ENCODE data around the gene TMIGD2.
"Not testable (repeated sequence)": the region's sequence is repeated elsewhere in the genome, so short reads cannot be mapped to it uniquely, and the experiment has no call there.

Gene TMIGD2, protein sequence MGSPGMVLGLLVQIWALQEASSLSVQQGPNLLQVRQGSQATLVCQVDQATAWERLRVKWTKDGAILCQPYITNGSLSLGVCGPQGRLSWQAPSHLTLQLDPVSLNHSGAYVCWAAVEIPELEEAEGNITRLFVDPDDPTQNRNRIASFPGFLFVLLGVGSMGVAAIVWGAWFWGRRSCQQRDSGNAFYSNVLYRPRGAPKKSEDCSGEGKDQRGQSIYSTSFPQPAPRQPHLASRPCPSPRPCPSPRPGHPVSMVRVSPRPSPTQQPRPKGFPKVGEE

DNA sequence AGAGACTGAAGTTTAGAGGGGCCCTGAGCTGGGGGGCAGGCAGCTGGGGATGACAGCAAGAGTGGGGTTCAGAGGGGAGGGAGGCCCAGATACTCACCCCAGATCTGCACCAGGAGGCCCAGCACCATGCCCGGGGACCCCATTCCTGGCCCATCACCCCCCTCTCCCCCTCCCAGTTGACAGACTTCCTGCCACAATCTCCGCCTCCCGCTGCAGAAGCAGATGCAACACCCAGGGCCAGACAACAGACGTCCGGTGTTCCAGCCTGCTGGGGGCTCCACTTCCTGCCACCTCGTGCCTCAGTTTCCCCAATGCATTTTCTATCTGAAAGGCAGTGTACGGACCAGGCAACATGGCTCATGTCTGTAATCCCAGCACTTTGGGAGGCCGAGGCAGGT is at the start of gene TMIGD2:
Gene TMIGD2 (minus strand): TSS at position 147 of the 398 bp plus-strand sequence. CDS start 4 bp downstream, at position 143.
- Histone ChIP-seq H3K4me1 (ENCODE audit: control insufficient read depth, insufficient read depth, low read length) (peaks cover 5% of the 10 kb centered on the region; the same call in 1 of the 2 replicates), H3K27me3 (ENCODE audit: control insufficient read depth, insufficient read depth, low read length) (no peaks in the 10 kb centered on the region), H3K27ac (ENCODE audit: low read depth, low read length) (peak within 1 kb of the TSS; percentile 22), H3K9ac (ENCODE audit: low read depth, low read length) (no peak within 1 kb of the TSS), H3K9me3 (ENCODE audit: control insufficient read depth, insufficient read depth, low read length) (no peaks in the 10 kb centered on the region), H3K36me3 (ENCODE audit: control insufficient read depth, insufficient read depth, low read length) (peaks cover 9% of the 10 kb centered on the region), H3K4me3 (ENCODE audit: low read depth, low read length) (no peak within 1 kb of the TSS)

DNA sequence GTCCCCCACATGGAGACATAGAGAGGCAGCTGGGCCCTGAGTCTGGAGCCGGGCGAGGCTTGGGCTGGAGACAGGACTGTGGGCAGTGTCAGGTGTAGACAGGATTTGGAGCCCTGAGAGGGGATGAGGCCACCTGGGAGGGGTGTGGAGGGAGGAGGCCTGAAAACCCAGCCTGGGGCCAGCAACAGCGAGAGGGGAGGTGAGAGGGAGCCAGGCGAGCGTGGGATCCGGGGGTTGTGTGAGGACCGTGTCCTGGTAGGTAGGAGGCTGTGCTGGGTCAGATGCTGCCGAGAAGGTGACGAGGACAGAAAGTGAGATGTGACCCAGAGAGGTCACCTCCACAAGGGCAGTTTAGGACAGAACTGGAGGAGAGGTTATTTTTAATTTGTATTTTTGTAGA is 48.5 kb upstream of the TMIGD2 start:
- H3K9ac ChIP-seq (ENCODE audit: low read depth, low read length): no peak overlapping the region

DNA sequence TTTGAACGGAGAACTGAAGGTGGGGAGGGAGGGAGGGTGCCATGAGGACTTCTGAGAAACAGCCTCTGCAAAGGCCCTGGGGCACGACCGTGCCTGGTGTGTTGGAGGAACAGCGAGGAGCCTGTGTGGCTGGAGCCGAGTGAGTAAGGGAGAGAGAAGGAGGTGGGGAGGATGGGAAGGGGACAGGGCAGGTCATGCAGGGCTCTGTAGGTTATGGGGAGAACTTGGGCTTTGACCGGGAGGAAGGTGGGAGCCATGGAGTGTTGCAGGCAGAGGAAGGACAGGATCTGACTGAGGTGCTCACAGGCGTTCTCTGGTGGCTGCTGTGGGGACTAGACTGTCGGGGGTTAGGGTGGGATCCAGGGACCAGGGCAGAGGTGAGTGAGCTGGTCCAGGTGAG is 47.9 kb upstream of the TMIGD2 start:
- H3K4me1 ChIP-seq (ENCODE audit: control insufficient read depth, insufficient read depth, low read length): no peaks in the 10 kb centered on the region
- no peaks in the 10 kb centered on the region for H3K27me3 ChIP-seq (ENCODE audit: control insufficient read depth, insufficient read depth, low read length)
- peaks cover 43% of the 10 kb centered on the region for H3K36me3 ChIP-seq (ENCODE audit: control insufficient read depth, insufficient read depth, low read length)
- H3K9ac ChIP-seq (ENCODE audit: low read depth, low read length): no peak overlapping the region
- no peaks in the 10 kb centered on the region for H3K9me3 ChIP-seq (ENCODE audit: control insufficient read depth, insufficient read depth, low read length)
- no peak overlapping the region for H3K4me3 ChIP-seq (ENCODE audit: low read depth, low read length)
- H3K27ac ChIP-seq (ENCODE audit: low read depth, low read length): no peak overlapping the region

More for the DNA sequence above, 48.5 kb upstream of the TMIGD2 start:
- no peaks in the 10 kb centered on the region for H3K27me3 ChIP-seq (ENCODE audit: control insufficient read depth, insufficient read depth, low read length)
- H3K4me3 ChIP-seq (ENCODE audit: low read depth, low read length): no peak overlapping the region
- H3K4me1 ChIP-seq (ENCODE audit: control insufficient read depth, insufficient read depth, low read length): no peaks in the 10 kb centered on the region
- H3K27ac ChIP-seq (ENCODE audit: low read depth, low read length): no peak overlapping the region
- peaks cover 39% of the 10 kb centered on the region for H3K36me3 ChIP-seq (ENCODE audit: control insufficient read depth, insufficient read depth, low read length)
- H3K9me3 ChIP-seq (ENCODE audit: control insufficient read depth, insufficient read depth, low read length): no peaks in the 10 kb centered on the region

DNA sequence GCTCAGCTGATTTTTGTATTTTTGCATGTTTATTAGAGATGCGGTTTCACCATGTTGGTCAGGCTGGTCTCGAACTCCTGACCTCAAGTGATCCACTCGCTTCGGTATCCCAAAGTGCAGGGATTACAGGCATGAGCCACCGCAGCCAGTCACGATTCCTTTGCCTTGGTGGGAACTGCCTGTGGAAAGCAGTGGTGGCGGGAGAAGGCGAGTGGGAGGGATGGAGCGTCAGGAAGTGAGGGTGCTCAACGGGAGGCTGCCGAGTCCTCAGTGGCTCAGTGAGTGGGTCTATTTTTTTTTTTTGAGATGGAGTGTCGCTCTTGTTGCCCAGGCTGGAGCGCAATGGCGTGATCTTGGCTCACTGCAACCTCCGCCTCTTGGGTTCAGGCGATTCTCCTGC is 47.0 kb upstream of the TMIGD2 start:
- not testable (repeated sequence) for H3K27me3 ChIP-seq (ENCODE audit: control insufficient read depth, insufficient read depth, low read length); H3K4me1 ChIP-seq (ENCODE audit: control insufficient read depth, insufficient read depth, low read length); H3K9me3 ChIP-seq (ENCODE audit: control insufficient read depth, insufficient read depth, low read length); H3K27ac ChIP-seq (ENCODE audit: low read depth, low read length); H3K4me3 ChIP-seq (ENCODE audit: low read depth, low read length); H3K9ac ChIP-seq (ENCODE audit: low read depth, low read length)
- peaks cover 40% of the 10 kb centered on the region for H3K36me3 ChIP-seq (ENCODE audit: control insufficient read depth, insufficient read depth, low read length)

DNA sequence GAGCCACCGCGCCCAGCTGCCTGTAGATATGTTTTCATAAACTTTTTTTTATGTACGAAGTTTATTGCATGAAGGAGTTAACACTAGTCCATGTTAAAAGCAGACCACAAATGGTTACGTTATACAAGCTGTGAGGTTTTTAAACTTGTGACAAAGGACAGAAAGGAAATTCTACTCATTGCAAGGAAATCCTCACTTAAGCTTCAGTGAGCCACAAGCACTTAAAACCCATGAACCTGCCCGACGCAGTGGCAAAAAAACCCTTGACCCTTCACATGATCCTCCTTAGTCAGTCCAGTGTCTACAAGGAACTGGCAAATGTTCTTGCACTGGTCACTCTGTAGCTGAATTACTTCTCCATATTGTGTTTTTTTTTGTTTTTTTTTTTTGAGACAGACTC is 45.3 kb upstream of the TMIGD2 start:
- no peaks in the 10 kb centered on the region for H3K4me1 ChIP-seq (ENCODE audit: control insufficient read depth, insufficient read depth, low read length)
- peaks cover 31% of the 10 kb centered on the region for H3K36me3 ChIP-seq (ENCODE audit: control insufficient read depth, insufficient read depth, low read length)
- no peak overlapping the region for H3K4me3 ChIP-seq (ENCODE audit: low read depth, low read length)
- H3K27ac ChIP-seq (ENCODE audit: low read depth, low read length): no peak overlapping the region
- H3K27me3 ChIP-seq (ENCODE audit: control insufficient read depth, insufficient read depth, low read length): no peaks in the 10 kb centered on the region
- no peak overlapping the region for H3K9ac ChIP-seq (ENCODE audit: low read depth, low read length)
- no peaks in the 10 kb centered on the region for H3K9me3 ChIP-seq (ENCODE audit: control insufficient read depth, insufficient read depth, low read length)

DNA sequence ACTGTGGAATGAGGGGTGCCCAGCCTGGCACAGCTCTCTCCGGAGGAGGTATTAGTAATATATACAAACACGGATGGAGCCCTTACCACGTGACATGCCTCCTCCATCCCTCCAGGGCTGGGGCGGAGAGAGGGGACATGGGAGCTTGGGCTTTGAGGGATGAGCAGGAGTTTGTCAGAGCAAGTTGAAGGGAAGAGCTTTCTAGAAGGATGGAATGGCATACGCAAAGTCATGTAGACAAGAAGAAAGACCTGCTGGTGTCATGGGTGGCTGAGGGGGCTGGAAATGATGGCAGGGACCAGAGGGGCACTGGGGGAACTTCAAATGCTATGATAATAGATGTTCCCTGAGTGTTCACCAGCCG is 43.8 kb upstream of the TMIGD2 start:
- H3K4me1 ChIP-seq (ENCODE audit: control insufficient read depth, insufficient read depth, low read length): peaks cover 4% of the 10 kb centered on the region; the same call in 1 of the 2 replicates
- no peak overlapping the region for H3K9ac ChIP-seq (ENCODE audit: low read depth, low read length)
- H3K36me3 ChIP-seq (ENCODE audit: control insufficient read depth, insufficient read depth, low read length): peaks cover 31% of the 10 kb centered on the region
- H3K27me3 ChIP-seq (ENCODE audit: control insufficient read depth, insufficient read depth, low read length): no peaks in the 10 kb centered on the region
- no peaks in the 10 kb centered on the region for H3K9me3 ChIP-seq (ENCODE audit: control insufficient read depth, insufficient read depth, low read length)
- H3K27ac ChIP-seq (ENCODE audit: low read depth, low read length): no peak overlapping the region
- no peak overlapping the region for H3K4me3 ChIP-seq (ENCODE audit: low read depth, low read length)

DNA sequence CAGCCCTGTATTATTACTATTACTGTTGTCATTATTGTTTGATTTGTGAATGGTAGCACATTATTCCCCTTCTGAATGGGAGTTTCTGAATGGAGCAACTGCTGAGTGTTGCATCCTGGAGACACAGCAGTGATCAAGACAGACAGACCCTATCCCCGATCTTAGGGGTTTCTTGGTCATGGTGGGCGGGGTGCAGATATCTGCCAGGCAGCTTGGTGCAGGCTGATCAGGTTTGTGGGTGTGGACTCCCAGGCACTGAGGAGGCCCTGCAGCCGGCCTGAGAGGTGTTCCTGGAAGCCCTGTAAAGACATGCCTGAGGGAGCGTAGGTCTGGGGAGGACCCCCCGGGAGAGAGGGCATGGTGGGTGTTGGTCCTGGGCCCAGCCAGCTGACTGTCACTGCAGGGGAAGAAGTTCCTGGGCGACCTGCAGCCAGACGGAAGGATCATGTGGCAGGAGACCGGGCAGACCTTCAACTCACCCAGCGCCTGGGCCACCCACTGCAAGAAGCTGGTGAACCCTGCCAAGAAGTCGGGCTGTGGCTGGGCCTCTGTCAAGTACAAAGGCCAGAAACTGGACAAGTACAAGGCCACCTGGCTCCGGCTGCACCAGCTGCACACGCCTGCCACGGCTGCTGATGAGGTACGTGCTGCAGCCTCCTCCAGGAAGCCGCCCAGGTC is 43.3 kb upstream of the TMIGD2 start:
- Histone ChIP-seq H3K9me3 (ENCODE audit: control insufficient read depth, insufficient read depth, low read length) (no peaks in the 10 kb centered on the region), H3K27ac (ENCODE audit: low read depth, low read length) (no peak overlapping the region), H3K9ac (ENCODE audit: low read depth, low read length) (no peak overlapping the region), H3K4me3 (ENCODE audit: low read depth, low read length) (no peak overlapping the region), H3K4me1 (ENCODE audit: control insufficient read depth, insufficient read depth, low read length) (peaks cover 4% of the 10 kb centered on the region; the same call in 1 of the 2 replicates), H3K36me3 (ENCODE audit: control insufficient read depth, insufficient read depth, low read length) (peaks cover 31% of the 10 kb centered on the region), H3K27me3 (ENCODE audit: control insufficient read depth, insufficient read depth, low read length) (no peaks in the 10 kb centered on the region)

DNA sequence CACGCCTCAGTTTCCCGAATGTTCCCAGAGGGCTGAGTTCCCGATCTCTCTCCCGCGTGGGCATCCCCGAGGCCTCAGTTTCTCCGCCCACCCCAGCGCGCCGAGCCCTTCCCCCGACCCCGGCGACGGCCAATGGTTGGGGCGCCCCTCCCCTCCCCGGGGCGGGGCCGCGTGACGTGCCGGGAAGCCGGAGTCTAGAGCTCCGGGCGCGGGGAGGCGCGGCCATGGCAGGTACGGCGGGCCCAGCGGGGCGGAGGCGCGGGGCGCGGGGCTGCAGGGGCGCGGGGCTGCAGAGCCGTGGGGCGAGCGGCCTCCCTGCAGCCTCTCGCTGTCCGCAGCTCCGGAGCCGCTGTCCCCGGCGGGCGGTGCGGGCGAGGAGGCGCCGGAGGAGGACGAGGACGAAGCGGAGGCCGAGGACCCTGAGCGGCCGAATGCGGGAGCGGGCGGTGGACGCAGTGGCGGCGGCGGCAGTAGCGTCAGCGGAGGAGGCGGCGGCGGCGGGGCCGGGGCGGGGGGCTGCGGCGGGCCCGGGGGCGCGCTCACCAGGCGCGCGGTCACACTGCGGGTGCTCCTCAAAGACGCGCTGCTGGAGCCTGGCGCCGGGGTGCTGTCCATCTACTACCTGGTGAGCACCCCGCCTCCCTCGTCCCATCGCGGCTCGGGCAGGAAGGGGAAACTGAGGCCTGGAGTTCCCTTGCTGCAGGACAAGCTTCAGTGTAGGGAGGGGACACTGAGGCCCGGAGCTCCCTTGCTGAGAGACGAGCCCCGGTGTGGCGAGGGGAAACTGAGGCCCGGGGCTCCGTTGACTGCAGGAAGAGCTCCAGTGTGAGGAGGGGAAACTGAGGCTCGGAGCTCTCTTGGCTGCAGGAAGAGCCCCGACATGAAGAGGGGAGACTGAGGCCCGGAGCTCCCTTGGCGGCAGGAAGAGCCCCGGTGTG is 41.5 kb upstream of the TMIGD2 start, which contains the start of gene MPND:
Gene MPND (plus strand): TSS at position 193 of the 938 bp plus-strand sequence. CDS start 32 bp downstream, at position 225.
- peak within 1 kb of the TSS; percentile 88 for H3K9ac ChIP-seq (ENCODE audit: low read depth, low read length)
- no peaks in the 10 kb centered on the region for H3K9me3 ChIP-seq (ENCODE audit: control insufficient read depth, insufficient read depth, low read length)
- peaks cover 16% of the 10 kb centered on the region for H3K36me3 ChIP-seq (ENCODE audit: control insufficient read depth, insufficient read depth, low read length)
- H3K27ac ChIP-seq (ENCODE audit: low read depth, low read length): peak within 1 kb of the TSS; percentile 99
- peak within 1 kb of the TSS; percentile 80 for H3K4me3 ChIP-seq (ENCODE audit: low read depth, low read length)
- no peaks in the 10 kb centered on the region for H3K27me3 ChIP-seq (ENCODE audit: control insufficient read depth, insufficient read depth, low read length)
- H3K4me1 ChIP-seq (ENCODE audit: control insufficient read depth, insufficient read depth, low read length): peaks cover 4% of the 10 kb centered on the region; the same call in 1 of the 2 replicates

DNA sequence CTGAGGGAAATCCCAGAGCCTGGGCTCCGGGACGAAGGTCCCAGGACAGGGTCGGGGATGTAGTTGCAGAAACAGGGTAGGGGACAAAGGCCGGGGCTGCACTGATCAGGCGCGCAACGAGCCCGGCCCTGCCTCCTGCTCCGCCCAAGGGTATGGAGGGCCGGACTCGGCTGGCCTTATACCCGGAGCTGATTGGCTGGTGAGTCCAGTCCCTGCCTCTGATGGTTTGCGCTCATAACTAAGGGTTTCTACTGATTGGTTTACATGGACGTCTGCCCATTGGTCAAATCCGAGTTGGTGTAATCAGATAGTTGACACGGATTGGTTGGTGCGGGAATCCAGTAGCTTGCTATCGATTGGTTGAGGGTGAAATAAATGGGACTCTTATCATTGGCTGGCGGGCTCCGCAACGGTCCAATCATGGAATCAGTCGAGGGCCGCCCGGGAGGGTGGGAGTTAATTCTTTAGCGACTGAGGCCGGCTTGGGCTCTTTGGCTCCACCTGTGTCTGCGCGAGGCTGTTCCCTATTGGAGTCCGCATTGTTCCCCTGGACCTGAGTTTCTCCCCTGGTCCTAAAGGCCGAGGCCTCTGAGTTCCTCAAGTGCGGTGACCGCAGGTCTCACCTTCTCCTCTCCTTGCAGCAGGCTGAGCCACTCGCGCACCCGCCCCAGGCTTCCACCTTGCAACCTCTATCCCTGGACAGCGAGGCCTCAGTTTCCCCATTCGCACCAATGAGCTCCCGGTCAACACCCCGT is 40.6 kb upstream of the TMIGD2 start:
- H3K27ac ChIP-seq (ENCODE audit: low read depth, low read length): peak overlapping the region; percentile 99
- peak overlapping the region; percentile 88 for H3K9ac ChIP-seq (ENCODE audit: low read depth, low read length)
- H3K4me1 ChIP-seq (ENCODE audit: control insufficient read depth, insufficient read depth, low read length): peaks cover 8% of the 10 kb centered on the region; the same call in 1 of the 2 replicates
- H3K27me3 ChIP-seq (ENCODE audit: control insufficient read depth, insufficient read depth, low read length): no peaks in the 10 kb centered on the region
- peaks cover 16% of the 10 kb centered on the region for H3K36me3 ChIP-seq (ENCODE audit: control insufficient read depth, insufficient read depth, low read length)
- peak overlapping the region; percentile 80 for H3K4me3 ChIP-seq (ENCODE audit: low read depth, low read length)
- no peaks in the 10 kb centered on the region for H3K9me3 ChIP-seq (ENCODE audit: control insufficient read depth, insufficient read depth, low read length)

DNA sequence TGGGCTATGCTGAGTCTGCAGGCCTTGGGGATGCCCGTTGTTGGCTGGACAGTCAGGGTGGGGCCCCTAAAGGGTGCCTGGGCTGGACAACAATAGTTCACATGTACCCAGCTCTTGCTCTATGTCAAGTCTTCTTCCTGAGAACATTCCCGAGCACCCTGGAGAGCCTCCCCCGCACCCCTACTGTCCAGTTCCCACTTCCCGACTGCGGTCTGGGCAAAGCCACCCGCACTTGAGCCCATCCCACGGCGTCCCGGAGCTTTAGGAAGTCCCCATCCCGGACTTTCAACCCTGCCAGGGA is 40.1 kb upstream of the TMIGD2 start:
- Histone ChIP-seq H3K9me3 (ENCODE audit: control insufficient read depth, insufficient read depth, low read length) (no peaks in the 10 kb centered on the region), H3K27ac (ENCODE audit: low read depth, low read length) (peak overlapping the region; percentile 96), H3K27me3 (ENCODE audit: control insufficient read depth, insufficient read depth, low read length) (no peaks in the 10 kb centered on the region), H3K36me3 (ENCODE audit: control insufficient read depth, insufficient read depth, low read length) (peaks cover 13% of the 10 kb centered on the region), H3K4me3 (ENCODE audit: low read depth, low read length) (peak overlapping the region; percentile 69), H3K9ac (ENCODE audit: low read depth, low read length) (peak overlapping the region; percentile 83), H3K4me1 (ENCODE audit: control insufficient read depth, insufficient read depth, low read length) (peaks cover 9% of the 10 kb centered on the region; the same call in 1 of the 2 replicates)

Data from HUES48 (cell line).